Naive thymus-derived CD8-positive, alpha-beta T cell (primary cell): ENCODE measurements around the gene MAPK12. TPM values are rescaled to one million over a fixed set of nuclear protein-coding genes. Genes with fewer than 3 reads are reported as not detected.

ENCODE experiments used
- ATAC-seq, 2 donors: fragments of 150-1000 bp; cut with Tn5 transposase in 1 of 2; sonication (Bioruptor Pico), chemical (Tn5 transposase) in 1 of 2; 1 replicate in 1 of 2; 2 replicates in 1 of 2; pipeline ENCODE4 v1.10.0; 2021; ENCODE audit warnings: mild to moderate bottlenecking in 2 of 2, moderate library complexity in 2 of 2
- POLR2A ChIA-PET: fragments of 350-600 bp; sonication (Branson Sonifier 250); formaldehyde crosslinking; loops from one replicate; lab custom pipeline; 2021; ENCODE audit warnings: antibody characterized with exemption; lab: Charles Lee
- DNase-seq, 10 donors: peaks; one replicate each; pipeline versions ENCODE4 v3.0.0 to v3.0.0-alpha.2; 2020 to 2022
- H3K27ac Mint-ChIP-seq, 10 donors: one replicate each; pipeline ENCODE4 v1.8.0; 2020 to 2022; ENCODE audit warnings: mild to moderate bottlenecking in 10 of 10, mixed read lengths in 10 of 10, moderate library complexity in 4 of 10, inconsistent platforms in 1 of 10
- H3K27me3 Mint-ChIP-seq, 5 donors: one replicate each; pipeline ENCODE4 v1.8.0; 2021 to 2022; ENCODE audit warnings: mixed read lengths in 5 of 5
- H3K36me3 Mint-ChIP-seq, 3 donors: one replicate each; pipeline ENCODE4 v1.8.0; 2020 to 2022; ENCODE audit warnings: mixed read lengths in 3 of 3, mild to moderate bottlenecking in 2 of 3, inconsistent platforms in 1 of 3
- H3K4me1 Mint-ChIP-seq, 4 donors: one replicate each; pipeline ENCODE4 v1.8.0; 2021 to 2022; ENCODE audit warnings: mixed read lengths in 4 of 4
- H3K4me3 Mint-ChIP-seq, 10 donors: one replicate each; pipeline ENCODE4 v1.8.0; 2020 to 2022; ENCODE audit warnings: mild to moderate bottlenecking in 10 of 10, mixed read lengths in 10 of 10, moderate library complexity in 6 of 10, inconsistent platforms in 1 of 10
- H3K9me3 Mint-ChIP-seq, 9 donors: one replicate each; pipeline ENCODE4 v1.8.0; 2020 to 2022; ENCODE audit warnings: mixed read lengths in 9 of 9, mild to moderate bottlenecking in 3 of 9, inconsistent platforms in 1 of 9, moderate library complexity in 1 of 9
- polyA plus RNA-seq, 3 donors: library from polyadenylated mRNA; unstranded; fragments of 300-500 nt; fragmentation: Illumina TruSeq; gene quantifications; one replicate each; pipeline ENCODE4 v1.2.3, GENCODE V29; 2021
- total RNA-seq, 8 experiments: library from RNA in 2 of 8; stranded (reverse) in 2 of 8; gene quantifications; one replicate each; pipeline ENCODE4 v1.2.3 and lab custom pipeline; 2021 to 2026

MAPK12 gene
- total and polyA plus RNA-seq, 5 experiments from 2014 or later: 0.02 to 2.9 (median 1.1) TPM; not detected in 1

DNA sequence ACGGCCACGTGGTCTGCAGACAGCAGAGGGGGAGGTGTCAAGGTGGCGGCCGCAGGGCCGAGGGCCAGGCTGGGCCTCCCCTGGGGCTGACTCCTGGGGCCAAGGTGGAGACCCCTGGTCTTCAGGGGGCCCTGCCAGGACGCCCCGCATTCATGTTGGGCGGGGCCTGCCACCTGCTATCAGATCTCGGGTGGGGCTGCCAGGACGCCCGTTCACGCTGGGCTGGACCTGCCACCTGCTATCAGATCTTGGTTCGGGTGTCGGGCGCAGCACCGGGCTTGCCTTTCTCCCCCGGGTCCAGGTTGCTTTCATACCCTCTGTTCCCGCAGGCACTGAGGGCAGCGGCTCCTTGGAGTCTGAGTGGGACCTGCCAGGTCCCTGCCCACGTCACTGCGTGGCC is 24.8 kb upstream of the MAPK12 start:
- ATAC-seq (no peak), DNase-seq (no peak)
- peaks cover 0 to 9% (median 0%) of the 10 kb centered on the region in 3 donors for H3K36me3 Mint-ChIP-seq
- no peaks in the 10 kb centered on the region for H3K9me3 Mint-ChIP-seq
- POLR2A ChIA-PET: no interaction called here
- H3K27me3 Mint-ChIP-seq: peaks cover 0 to 3% (median 0%) of the 10 kb centered on the region in 5 donors
- no peak overlapping the region for H3K27ac Mint-ChIP-seq
- no peaks in the 10 kb centered on the region for H3K4me1 Mint-ChIP-seq
- no peak overlapping the region for H3K4me3 Mint-ChIP-seq

GRCh38 chr22:50285568-50286229 is 24.2 kb upstream of the MAPK12 start:
- POLR2A ChIA-PET: no interaction called here
- Mint-ChIP-seq H3K4me3 (no peak overlapping the region), H3K36me3 (peaks cover 0 to 14% (median 0%) of the 10 kb centered on the region in 3 donors), H3K27ac (no peak overlapping the region), H3K9me3 (no peaks in the 10 kb centered on the region), H3K4me1 (no peaks in the 10 kb centered on the region), H3K27me3 (peaks cover 0 to 2% (median 0%) of the 10 kb centered on the region in 5 donors)
- DNase-seq: no peak
- no peak for ATAC-seq

DNA sequence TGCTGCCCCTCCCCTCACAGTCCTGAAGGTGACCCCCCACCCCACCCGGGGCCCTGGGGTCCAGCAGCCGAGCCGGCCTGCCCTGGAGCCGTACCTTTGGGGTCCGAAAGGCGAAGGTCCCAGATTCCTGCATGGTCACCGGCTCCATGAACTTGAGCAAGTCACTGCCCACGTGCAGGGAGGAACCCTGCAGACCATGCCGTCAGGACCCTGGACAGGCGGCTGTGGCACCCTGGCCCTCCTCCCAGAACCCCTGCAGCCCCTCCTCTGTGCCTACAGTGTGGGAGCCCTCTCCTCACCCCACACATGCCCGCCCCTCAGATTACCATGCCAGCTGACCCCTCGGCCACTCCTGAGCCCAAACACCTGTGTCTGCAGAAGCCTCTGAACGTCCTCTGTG is 23.0 kb upstream of the MAPK12 start:
- Mint-ChIP-seq H3K27me3 (no peaks in the 10 kb centered on the region), H3K27ac (peak overlapping the region in 1 of 10 donors; percentile 31), H3K9me3 (no peaks in the 10 kb centered on the region), H3K4me1 (no peaks in the 10 kb centered on the region), H3K36me3 (peaks cover 0 to 15% (median 0%) of the 10 kb centered on the region in 3 donors), H3K4me3 (no peak overlapping the region)
- POLR2A ChIA-PET: interaction anchor here (0.6 kb wide), 1 partner anchor 10 kb away, joined by 5 read pairs; no protein-coding TSS in a partner anchor
- DNase-seq (no peak), ATAC-seq (no peak)

DNA sequence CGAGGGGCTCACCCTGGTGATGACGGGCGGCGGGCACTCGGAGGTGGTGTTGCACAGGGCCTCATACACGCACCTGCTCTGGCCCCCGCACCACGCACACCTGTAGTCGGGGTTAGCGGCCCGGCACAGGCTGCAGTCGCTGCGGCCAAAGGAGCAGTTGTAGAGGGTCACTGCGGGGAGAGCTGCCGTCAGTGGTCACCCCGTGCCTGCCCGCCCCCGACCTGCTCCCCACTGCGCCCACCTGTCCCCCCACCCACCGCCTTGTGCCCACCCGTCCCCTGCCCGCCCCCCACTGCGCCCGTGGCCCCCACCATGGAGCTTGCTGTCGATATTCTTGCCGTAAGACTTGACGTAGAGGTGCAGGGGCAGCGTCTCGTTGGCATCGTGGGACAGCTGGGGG is 22.3 kb upstream of the MAPK12 start:
- DNase-seq: no peak
- H3K4me1 Mint-ChIP-seq: no peaks in the 10 kb centered on the region
- no peak overlapping the region for H3K27ac Mint-ChIP-seq
- POLR2A ChIA-PET: interaction anchor here (0.6 kb wide), 1 partner anchor 11 kb away, joined by 5 read pairs; no protein-coding TSS in a partner anchor
- no peaks in the 10 kb centered on the region for H3K27me3 Mint-ChIP-seq
- no peak overlapping the region for H3K4me3 Mint-ChIP-seq
- no peak for ATAC-seq
- no peaks in the 10 kb centered on the region for H3K9me3 Mint-ChIP-seq
- peaks cover 0 to 15% (median 0%) of the 10 kb centered on the region in 3 donors for H3K36me3 Mint-ChIP-seq

- ATAC-seq (no peak), DNase-seq (no peak)
- no peaks in the 10 kb centered on the region for H3K27me3 Mint-ChIP-seq
- POLR2A ChIA-PET: no interaction called here
- no peaks in the 10 kb centered on the region for H3K4me1 Mint-ChIP-seq
- no peak overlapping the region for H3K27ac Mint-ChIP-seq
- H3K9me3 Mint-ChIP-seq: no peaks in the 10 kb centered on the region
- no peak overlapping the region for H3K4me3 Mint-ChIP-seq
- H3K36me3 Mint-ChIP-seq: peaks cover 0 to 10% (median 0%) of the 10 kb centered on the region in 3 donors
Measured at GRCh38 chr22:50282361-50283155, 21.1 kb upstream of the MAPK12 start.

- H3K27me3 Mint-ChIP-seq: no peaks in the 10 kb centered on the region
- peaks cover 0 to 10% (median 0%) of the 10 kb centered on the region in 3 donors for H3K36me3 Mint-ChIP-seq
- DNase-seq: no peak
- POLR2A ChIA-PET: no interaction called here
- H3K4me3 Mint-ChIP-seq: no peak overlapping the region
- no peak overlapping the region for H3K27ac Mint-ChIP-seq
- ATAC-seq: no peak
- H3K9me3 Mint-ChIP-seq: no peaks in the 10 kb centered on the region
- no peaks in the 10 kb centered on the region for H3K4me1 Mint-ChIP-seq
Measured at GRCh38 chr22:50281957-50282356, 20.5 kb upstream of the MAPK12 start.

GRCh38 chr22:50281384-50281760 is 19.9 kb upstream of the MAPK12 start:
- peaks cover 0 to 3% (median 0%) of the 10 kb centered on the region in 4 donors for H3K4me1 Mint-ChIP-seq
- no peak overlapping the region for H3K27ac Mint-ChIP-seq
- DNase-seq (no peak), ATAC-seq (no peak)
- no peaks in the 10 kb centered on the region for H3K27me3 Mint-ChIP-seq
- no peak overlapping the region for H3K4me3 Mint-ChIP-seq
- no peaks in the 10 kb centered on the region for H3K9me3 Mint-ChIP-seq
- peaks cover 0 to 10% (median 0%) of the 10 kb centered on the region in 3 donors for H3K36me3 Mint-ChIP-seq
- POLR2A ChIA-PET: no interaction called here

DNA sequence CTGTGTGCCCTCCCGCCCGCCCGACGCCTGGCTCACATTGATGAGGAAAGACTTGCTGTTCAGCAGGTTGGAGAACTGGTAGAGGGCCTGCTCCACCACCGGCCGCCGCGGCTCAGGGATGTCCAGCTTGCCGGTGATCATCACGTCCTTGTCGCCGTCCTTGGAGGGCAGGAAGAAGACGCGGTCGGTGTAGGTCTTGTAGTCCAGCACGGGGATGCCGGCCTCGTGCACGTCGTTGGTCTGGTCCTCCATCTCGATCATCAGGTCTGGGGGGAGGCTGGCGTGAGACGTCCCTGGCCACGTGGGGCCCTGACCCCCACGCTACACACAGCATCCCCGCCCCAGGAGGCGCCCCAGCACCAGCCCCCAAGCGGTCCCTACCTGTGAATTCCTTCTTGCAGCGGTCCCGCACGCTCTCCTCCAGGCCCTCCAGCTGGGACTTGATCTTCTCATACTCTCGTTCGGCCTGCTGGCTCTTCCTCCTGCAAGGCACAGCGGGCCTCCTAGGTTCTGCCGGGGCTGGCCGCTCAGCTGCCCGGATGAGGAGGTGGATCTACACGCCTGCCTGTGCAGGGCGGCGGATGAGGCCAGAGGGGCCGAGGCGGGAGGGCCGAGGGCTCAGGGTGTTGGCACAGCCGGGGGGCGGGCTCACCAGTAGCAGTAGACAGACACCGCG is 19.4 kb upstream of the MAPK12 start:
- DNase-seq: no peak
- peaks cover 0 to 10% (median 0%) of the 10 kb centered on the region in 3 donors for H3K36me3 Mint-ChIP-seq
- H3K4me1 Mint-ChIP-seq: peaks cover 0 to 5% (median 0%) of the 10 kb centered on the region in 4 donors
- H3K4me3 Mint-ChIP-seq: no peak overlapping the region
- ATAC-seq: no peak
- POLR2A ChIA-PET: no interaction called here
- H3K9me3 Mint-ChIP-seq: no peaks in the 10 kb centered on the region
- no peaks in the 10 kb centered on the region for H3K27me3 Mint-ChIP-seq
- no peak overlapping the region for H3K27ac Mint-ChIP-seq

- DNase-seq (no peak), ATAC-seq (no peak)
- Mint-ChIP-seq H3K36me3 (peaks cover 0 to 10% (median 0%) of the 10 kb centered on the region in 3 donors), H3K4me1 (peaks cover 0 to 6% (median 0%) of the 10 kb centered on the region in 4 donors), H3K27me3 (no peaks in the 10 kb centered on the region), H3K27ac (no peak overlapping the region), H3K9me3 (no peaks in the 10 kb centered on the region), H3K4me3 (no peak overlapping the region)
- POLR2A ChIA-PET: no interaction called here
Measured at GRCh38 chr22:50280022-50280707, 18.7 kb upstream of the MAPK12 start.

DNA sequence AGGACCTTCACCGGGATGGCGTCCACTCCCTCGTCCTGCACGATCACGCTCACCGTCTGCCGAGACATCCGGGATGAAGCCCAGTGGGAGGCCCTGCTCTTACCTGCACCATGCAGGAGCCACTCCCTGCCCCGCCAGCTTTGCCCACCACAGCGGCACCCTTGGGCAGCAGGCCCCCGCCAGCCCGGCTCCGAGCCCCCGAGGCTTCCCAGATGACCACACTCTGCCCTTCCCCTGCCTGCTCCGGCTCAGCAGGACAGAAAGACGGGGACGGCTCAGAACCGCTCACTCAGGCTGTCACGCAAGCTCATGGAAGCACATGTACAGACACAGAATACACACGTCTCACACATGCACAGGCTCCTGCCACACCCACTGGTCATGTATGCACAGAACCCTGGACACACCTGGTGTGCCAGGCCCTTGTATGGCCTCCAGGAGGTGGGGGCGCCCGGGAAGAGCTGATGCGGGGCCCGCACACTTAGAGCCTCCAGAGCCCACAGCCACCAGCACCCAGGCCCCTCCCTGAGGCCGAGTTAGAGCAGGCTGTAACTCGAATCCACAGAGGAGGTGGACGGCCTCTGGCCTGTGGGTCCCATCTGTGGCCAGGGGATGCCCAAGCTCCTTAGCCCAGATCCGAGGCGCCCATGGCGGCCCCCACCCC is 17.6 kb upstream of the MAPK12 start:
- DNase-seq: no peak
- Mint-ChIP-seq H3K27me3 (no peaks in the 10 kb centered on the region), H3K4me1 (peaks cover 0 to 8% (median 3%) of the 10 kb centered on the region in 4 donors), H3K27ac (no peak overlapping the region), H3K36me3 (peaks cover 0 to 9% (median 0%) of the 10 kb centered on the region in 3 donors), H3K9me3 (no peaks in the 10 kb centered on the region), H3K4me3 (no peak overlapping the region)
- ATAC-seq: no peak
- POLR2A ChIA-PET: interaction anchor here (0.9 kb wide), 1 partner anchor 22 kb away, joined by 3 read pairs; no protein-coding TSS in a partner anchor

DNA sequence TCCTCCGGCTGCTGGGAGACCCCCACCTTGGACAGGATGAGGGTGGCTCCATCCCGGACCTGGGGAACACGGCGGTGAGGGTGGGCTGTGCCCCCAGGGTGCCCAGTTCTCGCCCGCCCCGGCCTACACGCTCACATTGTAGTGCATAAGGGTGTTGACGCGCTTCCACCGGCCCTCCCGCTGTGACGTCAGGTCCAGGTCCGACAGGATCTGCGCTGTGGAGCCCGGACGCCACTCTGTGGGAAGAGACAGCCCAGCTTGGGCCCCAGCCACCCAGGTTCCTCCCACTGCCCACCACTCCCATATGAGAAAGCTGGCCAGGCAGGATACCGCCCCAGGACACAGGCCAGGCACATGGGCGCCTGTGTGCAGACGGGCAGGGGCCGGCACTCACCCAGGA is 17.0 kb upstream of the MAPK12 start:
- no peaks in the 10 kb centered on the region for H3K9me3 Mint-ChIP-seq
- H3K27ac Mint-ChIP-seq: no peak overlapping the region
- peaks cover 0 to 8% (median 0%) of the 10 kb centered on the region in 3 donors for H3K36me3 Mint-ChIP-seq
- H3K27me3 Mint-ChIP-seq: peaks cover 0 to 1% (median 0%) of the 10 kb centered on the region in 5 donors
- H3K4me1 Mint-ChIP-seq: peaks cover 5 to 13% (median 6%) of the 10 kb centered on the region in 4 donors
- no peak overlapping the region for H3K4me3 Mint-ChIP-seq
- POLR2A ChIA-PET: interaction anchor here (0.9 kb wide), 1 partner anchor 23 kb away, joined by 3 read pairs; no protein-coding TSS in a partner anchor
- no peak for DNase-seq
- ATAC-seq: no peak

- DNase-seq (no peak), ATAC-seq (no peak)
- peaks cover 5 to 13% (median 7%) of the 10 kb centered on the region in 4 donors for H3K4me1 Mint-ChIP-seq
- peaks cover 0 to 6% (median 0%) of the 10 kb centered on the region in 3 donors for H3K36me3 Mint-ChIP-seq
- POLR2A ChIA-PET: no interaction called here
- no peak overlapping the region for H3K27ac Mint-ChIP-seq
- H3K9me3 Mint-ChIP-seq: no peaks in the 10 kb centered on the region
- peaks cover 0 to 3% (median 0%) of the 10 kb centered on the region in 5 donors for H3K27me3 Mint-ChIP-seq
- H3K4me3 Mint-ChIP-seq: no peak overlapping the region
Measured at GRCh38 chr22:50277761-50278160, 16.3 kb upstream of the MAPK12 start.
